ENCODE results near the gene TMCO4.

Gene TMCO4

DNA sequence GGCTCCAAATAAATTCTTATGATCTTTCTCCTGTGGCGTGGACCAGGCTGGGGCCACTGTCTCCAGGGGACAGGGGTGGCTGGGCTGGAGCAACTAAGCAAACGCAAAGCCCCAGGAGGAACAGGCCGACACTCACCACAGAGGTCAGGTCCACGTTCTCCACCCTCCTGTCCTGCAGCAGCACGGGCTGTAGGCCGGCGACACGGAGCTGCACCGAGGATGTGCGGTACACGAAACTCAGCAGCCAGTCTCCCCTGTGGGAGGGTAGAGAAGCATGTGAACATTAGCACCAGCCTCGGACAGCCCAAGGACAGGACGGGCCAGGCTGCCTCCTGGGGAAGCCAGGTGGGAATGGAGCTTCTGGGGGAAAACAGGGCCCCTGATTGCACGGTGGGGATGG lies 105.4 kb downstream of the TMCO4 start:
- no peaks in the 10 kb centered on the region for H3K79me2 ChIP-seq (ENCODE audit: insufficient read depth, low read length)
- no peaks in the 10 kb centered on the region for H3K27me3 ChIP-seq (ENCODE audit: insufficient read depth, low read length, poor library complexity, severe bottlenecking)
- TF ChIP-seq, protein P1, sequence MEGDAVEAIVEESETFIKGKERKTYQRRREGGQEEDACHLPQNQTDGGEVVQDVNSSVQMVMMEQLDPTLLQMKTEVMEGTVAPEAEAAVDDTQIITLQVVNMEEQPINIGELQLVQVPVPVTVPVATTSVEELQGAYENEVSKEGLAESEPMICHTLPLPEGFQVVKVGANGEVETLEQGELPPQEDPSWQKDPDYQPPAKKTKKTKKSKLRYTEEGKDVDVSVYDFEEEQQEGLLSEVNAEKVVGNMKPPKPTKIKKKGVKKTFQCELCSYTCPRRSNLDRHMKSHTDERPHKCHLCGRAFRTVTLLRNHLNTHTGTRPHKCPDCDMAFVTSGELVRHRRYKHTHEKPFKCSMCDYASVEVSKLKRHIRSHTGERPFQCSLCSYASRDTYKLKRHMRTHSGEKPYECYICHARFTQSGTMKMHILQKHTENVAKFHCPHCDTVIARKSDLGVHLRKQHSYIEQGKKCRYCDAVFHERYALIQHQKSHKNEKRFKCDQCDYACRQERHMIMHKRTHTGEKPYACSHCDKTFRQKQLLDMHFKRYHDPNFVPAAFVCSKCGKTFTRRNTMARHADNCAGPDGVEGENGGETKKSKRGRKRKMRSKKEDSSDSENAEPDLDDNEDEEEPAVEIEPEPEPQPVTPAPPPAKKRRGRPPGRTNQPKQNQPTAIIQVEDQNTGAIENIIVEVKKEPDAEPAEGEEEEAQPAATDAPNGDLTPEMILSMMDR (conservative IDR thresholded peaks at IDR 0.05; ENCODE audit: low read length): no peak
- TF ChIP-seq EZH2phosphoT487 (IDR thresholded peaks at IDR 0.05; ENCODE audit: borderline replicate concordance): no peak
- H4K20me1 ChIP-seq (ENCODE audit: insufficient read depth, low read length, poor library complexity, severe bottlenecking): no peaks in the 10 kb centered on the region
- H3K9me3 ChIP-seq (ENCODE audit: insufficient read depth, low read depth, low read length): peaks cover 12% of the 10 kb centered on the region; the same call in 1 of the 2 replicates
- H3F3A ChIP-seq (ENCODE audit: low read depth): no peaks in the 10 kb centered on the region
- H3K9ac ChIP-seq (ENCODE audit: low read depth, low read length, poor library complexity, severe bottlenecking): no peak overlapping the region
- H3K4me2 ChIP-seq (ENCODE audit: low read depth, low read length, poor library complexity, severe bottlenecking): no peak overlapping the region
- no peaks in the 10 kb centered on the region for H3K9me2 ChIP-seq (replicated peaks; ENCODE audit: low read depth, low read length)
- no peak overlapping the region for H3K4me3 ChIP-seq (ENCODE audit: low read length, poor library complexity, severe bottlenecking)
- no peak overlapping the region for H2AFZ ChIP-seq (ENCODE audit: low read length)
- H3K36me3 ChIP-seq (ENCODE audit: insufficient read depth, low read length): no peaks in the 10 kb centered on the region
- H3K4me1 ChIP-seq (ENCODE audit: insufficient read depth, low read length, poor library complexity, severe bottlenecking): no peaks in the 10 kb centered on the region

DNA sequence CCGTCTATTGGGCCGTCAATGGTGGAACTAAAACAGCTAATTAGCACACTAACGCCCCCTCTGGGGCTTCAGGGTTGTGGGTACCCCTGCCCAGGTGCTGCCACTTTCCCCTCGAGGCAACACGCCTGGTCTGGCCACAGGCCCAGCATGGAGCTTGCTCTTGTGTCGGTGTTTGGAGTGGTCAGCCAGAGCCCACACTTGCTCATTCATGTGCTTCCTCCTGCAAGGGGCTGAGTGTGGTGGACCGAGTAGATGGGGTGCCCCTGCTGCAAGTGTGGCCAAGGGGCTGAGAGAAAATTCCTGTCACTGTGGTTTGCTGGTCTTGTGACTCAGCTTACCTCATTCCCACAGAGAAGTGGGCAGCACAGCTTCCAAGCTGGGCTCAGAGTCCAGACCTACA lies 109.4 kb downstream of the TMCO4 start:
- H3K79me2 ChIP-seq (ENCODE audit: insufficient read depth, low read length): no peaks in the 10 kb centered on the region
- no peaks in the 10 kb centered on the region for H3K9me2 ChIP-seq (replicated peaks; ENCODE audit: low read depth, low read length)
- H2AFZ ChIP-seq (ENCODE audit: low read length): no peak overlapping the region
- no peaks in the 10 kb centered on the region for H3K27me3 ChIP-seq (ENCODE audit: insufficient read depth, low read length, poor library complexity, severe bottlenecking)
- no peak overlapping the region for H3K9ac ChIP-seq (ENCODE audit: low read depth, low read length, poor library complexity, severe bottlenecking)
- TF ChIP-seq, protein P1 (conservative IDR thresholded peaks at IDR 0.05; ENCODE audit: low read length): no peak
- TF ChIP-seq EZH2phosphoT487 (IDR thresholded peaks at IDR 0.05; ENCODE audit: borderline replicate concordance): no peak
- no peak overlapping the region for H3K4me2 ChIP-seq (ENCODE audit: low read depth, low read length, poor library complexity, severe bottlenecking)
- no peaks in the 10 kb centered on the region for H3K36me3 ChIP-seq (ENCODE audit: insufficient read depth, low read length)
- no peaks in the 10 kb centered on the region for H4K20me1 ChIP-seq (ENCODE audit: insufficient read depth, low read length, poor library complexity, severe bottlenecking)
- H3F3A ChIP-seq (ENCODE audit: low read depth): no peaks in the 10 kb centered on the region
- H3K4me1 ChIP-seq (ENCODE audit: insufficient read depth, low read length, poor library complexity, severe bottlenecking): no peaks in the 10 kb centered on the region
- no peak overlapping the region for H3K4me3 ChIP-seq (ENCODE audit: low read length, poor library complexity, severe bottlenecking)
- peaks cover 12% of the 10 kb centered on the region; the same call in 1 of the 2 replicates for H3K9me3 ChIP-seq (ENCODE audit: insufficient read depth, low read depth, low read length)

DNA sequence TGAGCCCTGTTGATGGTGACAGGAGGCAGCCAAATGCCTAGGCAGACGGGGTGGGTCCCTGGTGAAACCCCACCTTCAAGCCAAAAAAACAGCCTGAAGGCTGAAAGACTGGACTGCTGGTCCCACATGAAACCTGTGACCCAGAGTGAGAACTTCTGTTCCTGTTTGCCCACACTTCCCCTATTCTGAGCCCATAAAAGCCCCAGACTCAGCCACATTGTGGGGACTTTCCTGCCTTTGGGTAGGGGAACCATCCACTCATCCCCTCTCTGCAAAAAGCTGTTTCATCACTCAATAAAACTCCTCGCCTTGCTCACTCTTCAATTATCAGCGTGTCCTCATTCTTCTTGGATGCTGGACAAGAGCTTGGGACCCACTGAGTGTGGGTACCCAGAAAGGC lies 109.9 kb downstream of the TMCO4 start:
- TF ChIP-seq, protein P1 (conservative IDR thresholded peaks at IDR 0.05; ENCODE audit: low read length): no peak
- TF ChIP-seq EZH2phosphoT487 (IDR thresholded peaks at IDR 0.05; ENCODE audit: borderline replicate concordance): no peak
- Histone ChIP-seq H3K9me2 (replicated peaks; ENCODE audit: low read depth, low read length) (no peaks in the 10 kb centered on the region), H3K79me2 (ENCODE audit: insufficient read depth, low read length) (no peaks in the 10 kb centered on the region), H3K4me1 (ENCODE audit: insufficient read depth, low read length, poor library complexity, severe bottlenecking) (no peaks in the 10 kb centered on the region), H3K4me2 (ENCODE audit: low read depth, low read length, poor library complexity, severe bottlenecking) (no peak overlapping the region), H3F3A (ENCODE audit: low read depth) (no peaks in the 10 kb centered on the region), H3K9me3 (ENCODE audit: insufficient read depth, low read depth, low read length) (peaks cover 12% of the 10 kb centered on the region; the same call in 1 of the 2 replicates), H2AFZ (ENCODE audit: low read length) (no peak overlapping the region), H3K36me3 (ENCODE audit: insufficient read depth, low read length) (no peaks in the 10 kb centered on the region), H3K9ac (ENCODE audit: low read depth, low read length, poor library complexity, severe bottlenecking) (no peak overlapping the region), H4K20me1 (ENCODE audit: insufficient read depth, low read length, poor library complexity, severe bottlenecking) (no peaks in the 10 kb centered on the region), H3K27me3 (ENCODE audit: insufficient read depth, low read length, poor library complexity, severe bottlenecking) (no peaks in the 10 kb centered on the region), H3K4me3 (ENCODE audit: low read length, poor library complexity, severe bottlenecking) (no peak overlapping the region)
